HG03045 (cell line): ENCODE measurements around the gene CBLN4.

Source experiments
- ATAC-seq: cut with Tn5 transposase; IDR thresholded peaks from one replicate; pipeline ENCODE4 v1.9.1; 2021; ENCODE audit warnings: mild to moderate bottlenecking, moderate library complexity; ENCODE audit not compliant: unreplicated experiment

CBLN4 gene

GRCh38 chr20:56005389-56005715 lies at the start of gene CBLN4:
CBLN4 (minus strand) TSS chr20:56005519; CDS start chr20:56004171, 1,348 bp downstream.
- ATAC-seq: no peak

GRCh38 chr20:56043227-56043626 lies 37.9 kb upstream of the CBLN4 start:
- no peak for ATAC-seq

GRCh38 chr20:56032251-56032650 lies 26.9 kb upstream of the CBLN4 start:
- ATAC-seq: no peak

- ATAC-seq: no peak
These were observed 13.4 kb upstream of the CBLN4 start for GRCh38 chr20:56018716-56019115.

- no peak for ATAC-seq
These were observed 12.9 kb upstream of the CBLN4 start for GRCh38 chr20:56018194-56018593.

GRCh38 chr20:56017560-56017959 lies 12.2 kb upstream of the CBLN4 start:
- ATAC-seq: no peak

GRCh38 chr20:56014998-56015397 lies 9.7 kb upstream of the CBLN4 start:
- no peak for ATAC-seq

- ATAC-seq: no peak
These were observed 8.8 kb upstream of the CBLN4 start for GRCh38 chr20:56014151-56014550.

GRCh38 chr20:56004611-56005388 lies 519 bp downstream of the CBLN4 start:
- no peak for ATAC-seq

- ATAC-seq: no peak
These were observed 1.3 kb downstream of the CBLN4 start for GRCh38 chr20:56004007-56004406.

GRCh38 chr20:56002908-56003800 lies 2.2 kb downstream of the CBLN4 start:
- no peak for ATAC-seq

GRCh38 chr20:56001890-56002289 lies 3.4 kb downstream of the CBLN4 start:
- no peak for ATAC-seq

- ATAC-seq: no peak
These were observed 4.1 kb downstream of the CBLN4 start for GRCh38 chr20:56001106-56001785.

GRCh38 chr20:55978550-55978949 lies 26.8 kb downstream of the CBLN4 start:
- ATAC-seq: no peak

- no peak for ATAC-seq
These were observed 27.4 kb downstream of the CBLN4 start for GRCh38 chr20:55977690-55978459.

GRCh38 chr20:55974491-55975202 lies 30.7 kb downstream of the CBLN4 start:
- no peak for ATAC-seq

- ATAC-seq: no peak
These were observed 40.5 kb downstream of the CBLN4 start for GRCh38 chr20:55964790-55965189.

- ATAC-seq: no peak
These were observed 43.7 kb downstream of the CBLN4 start for GRCh38 chr20:55961376-55962330.

- ATAC-seq: no peak
These were observed 52.1 kb downstream of the CBLN4 start for GRCh38 chr20:55953201-55953600.
